Liver (tissue), 9 donors: Measurements from ENCODE around the gene DGCR2. TPM values are rescaled to one million over a fixed set of nuclear protein-coding genes. Genes with fewer than 3 reads are reported as not detected.

Source experiments
- DNase-seq: peaks from one replicate; pipeline ENCODE4 v3.0.0-alpha.2; 2017; ENCODE audit warnings: low spot score
- H3K27ac ChIP-seq, 2 donors: one replicate each; pipeline ENCODE4 v1.7.0; 2013; ENCODE audit warnings: inconsistent platforms in 2 of 2, low read length in 2 of 2, control low read depth in 1 of 2, low read depth in 1 of 2, mild to moderate bottlenecking in 1 of 2
- H3K27me3 ChIP-seq, 4 donors: one replicate each; pipeline versions ENCODE4 v1.6.1 to v1.7.0; 2013; ENCODE audit warnings: low read length in 3 of 4, inconsistent platforms in 1 of 4, mild to moderate bottlenecking in 1 of 4, moderate library complexity in 1 of 4; ENCODE audit not compliant: control insufficient read depth in 4 of 4, insufficient read depth in 4 of 4
- H3K36me3 ChIP-seq, 4 donors: one replicate each; pipeline versions ENCODE4 v1.6.1 to v1.7.0; 2013; ENCODE audit warnings: low read length in 3 of 4, mild to moderate bottlenecking in 3 of 4, low read depth in 1 of 4, moderate library complexity in 1 of 4; ENCODE audit not compliant: control insufficient read depth in 4 of 4, insufficient read depth in 3 of 4
- H3K4me1 ChIP-seq, 4 donors: one replicate each; pipeline versions ENCODE4 v1.6.1 to v1.7.0; 2013; ENCODE audit warnings: low read length in 3 of 4, mild to moderate bottlenecking in 3 of 4, moderate library complexity in 1 of 4; ENCODE audit not compliant: control insufficient read depth in 4 of 4, insufficient read depth in 4 of 4
- H3K4me3 ChIP-seq, 3 donors: one replicate each; pipeline versions ENCODE4 v1.6.1 to v1.7.0; 2013; ENCODE audit warnings: low read length in 3 of 3, control low read depth in 1 of 3, low read depth in 1 of 3, mild to moderate bottlenecking in 1 of 3
- H3K9ac ChIP-seq, 2 donors: one replicate each; pipeline ENCODE4 v1.7.0; 2013; ENCODE audit warnings: low read length in 2 of 2, mild to moderate bottlenecking in 2 of 2, moderate library complexity in 2 of 2, control low read depth in 1 of 2, low read depth in 1 of 2
- H3K9me3 ChIP-seq, 4 donors: one replicate each; pipeline versions ENCODE4 v1.6.1 to v1.7.0; 2013; ENCODE audit warnings: low read length in 3 of 4; ENCODE audit not compliant: control insufficient read depth in 4 of 4
- CTCF ChIP-seq: fragments of 150-350 bp; IDR thresholded peaks from 2 replicates; pipeline ENCODE4 v1.5.1; 2017; ENCODE audit warnings: improper control_type of control experiment, low read depth, low read length; ENCODE audit not compliant: missing input control
- HNF4A ChIP-seq, 2 donors: conservative IDR thresholded peaks; 2 replicates each; pipeline ENCODE4 v1.6.1; 2016; ENCODE audit warnings: antibody characterized with exemption in 2 of 2, mild to moderate bottlenecking in 2 of 2
- RAD21 ChIP-seq, 2 donors: IDR thresholded peaks; 2 replicates each; pipeline ENCODE4 v1.6.1; 2016; ENCODE audit warnings: antibody characterized with exemption in 2 of 2, mild to moderate bottlenecking in 2 of 2
- RXRA ChIP-seq, 2 donors: IDR thresholded peaks; 2 replicates each; pipeline ENCODE4 v1.6.1; 2017 to 2018; ENCODE audit warnings: antibody characterized with exemption in 2 of 2, mild to moderate bottlenecking in 1 of 2
- SP1 ChIP-seq: IDR thresholded peaks from 2 replicates; pipeline ENCODE4 v1.6.1; 2018; ENCODE audit warnings: antibody characterized with exemption, mild to moderate bottlenecking
- TAF1 ChIP-seq: conservative IDR thresholded peaks from 2 replicates; pipeline ENCODE4 v1.6.1; 2016; ENCODE audit warnings: antibody characterized with exemption, mild to moderate bottlenecking
- YY1 ChIP-seq: IDR thresholded peaks from 2 replicates; pipeline ENCODE4 v1.6.1; 2016; ENCODE audit warnings: antibody characterized with exemption, mild to moderate bottlenecking
- WGBS: extraction: QIAGEN DNeasy Blood & Tissue Kit; methylation state at CpG from one replicate; pipeline ENCODE4 v1.1.7; 2013; 5-methylcytosine and 5-hydroxymethylcytosine counted together
- polyA plus RNA-seq, 2 donors: library from polyadenylated mRNA; stranded (reverse) in 1 of 2; unstranded in 1 of 2; fragments of 200-250 nt in 1 of 2; fragments of >200 nt in 1 of 2; fragmentation: Nextera tagmentation in 1 of 2; extraction: Ambion mirVana in 1 of 2; gene quantifications; one replicate each; pipeline versions ENCODE4 v1.2.1 to v1.2.3, GENCODE V29; 2013 to 2015
- total RNA-seq, 2 donors: library from RNA; depleted of rRNA; stranded (reverse); fragments of >200 nt; gene quantifications; one replicate each; pipeline ENCODE4 v1.2.3, GENCODE V29; 2014
- TF ChIP-seq, protein P1 (sequence below): IDR thresholded peaks from 2 replicates; pipeline ENCODE4 v1.6.1; 2016; ENCODE audit warnings: antibody characterized with exemption
- TF ChIP-seq, protein P2 (sequence below): IDR thresholded peaks from 2 replicates; pipeline ENCODE4 v1.6.1; 2016; ENCODE audit warnings: antibody characterized with exemption
- TF ChIP-seq, protein P3 (sequence below): IDR thresholded peaks from 2 replicates; pipeline ENCODE4 v1.6.1; 2016; ENCODE audit warnings: antibody characterized with exemption
- donor health status: healthy.
- donor health status: healthy.
- donor health status: healthy.
- donor health status: healthy.
- donor health status: healthy.

DGCR2 gene
- total and polyA plus RNA-seq, 4 donors = 11.2 to 30.0 (median 21.1) TPM

DNA sequence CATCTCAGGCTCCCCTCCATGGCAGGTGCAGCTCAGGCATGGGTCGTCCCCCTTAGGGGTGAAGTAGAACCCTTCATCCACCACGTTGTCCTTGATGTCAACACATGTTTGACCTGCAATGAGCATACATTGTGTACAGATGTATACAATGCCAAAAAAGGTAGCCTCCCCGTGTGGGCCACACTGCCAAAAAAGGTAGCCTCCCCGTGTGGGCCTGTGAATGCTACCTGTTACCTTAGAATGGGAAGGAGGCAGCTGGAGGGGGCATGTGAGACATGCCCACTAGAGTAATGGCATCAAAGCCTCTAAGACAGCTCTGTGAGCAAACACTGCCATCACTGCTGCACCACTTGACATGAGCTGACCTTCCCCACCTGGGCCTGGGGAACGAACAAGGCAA lies 73.7 kb downstream of the DGCR2 start (continued):
- TF ChIP-seq, protein P1, sequence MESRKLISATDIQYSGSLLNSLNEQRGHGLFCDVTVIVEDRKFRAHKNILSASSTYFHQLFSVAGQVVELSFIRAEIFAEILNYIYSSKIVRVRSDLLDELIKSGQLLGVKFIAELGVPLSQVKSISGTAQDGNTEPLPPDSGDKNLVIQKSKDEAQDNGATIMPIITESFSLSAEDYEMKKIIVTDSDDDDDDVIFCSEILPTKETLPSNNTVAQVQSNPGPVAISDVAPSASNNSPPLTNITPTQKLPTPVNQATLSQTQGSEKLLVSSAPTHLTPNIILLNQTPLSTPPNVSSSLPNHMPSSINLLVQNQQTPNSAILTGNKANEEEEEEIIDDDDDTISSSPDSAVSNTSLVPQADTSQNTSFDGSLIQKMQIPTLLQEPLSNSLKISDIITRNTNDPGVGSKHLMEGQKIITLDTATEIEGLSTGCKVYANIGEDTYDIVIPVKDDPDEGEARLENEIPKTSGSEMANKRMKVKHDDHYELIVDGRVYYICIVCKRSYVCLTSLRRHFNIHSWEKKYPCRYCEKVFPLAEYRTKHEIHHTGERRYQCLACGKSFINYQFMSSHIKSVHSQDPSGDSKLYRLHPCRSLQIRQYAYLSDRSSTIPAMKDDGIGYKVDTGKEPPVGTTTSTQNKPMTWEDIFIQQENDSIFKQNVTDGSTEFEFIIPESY = no peak
- no peak for TF ChIP-seq YY1
- no peak for TF ChIP-seq SP1
- no peak for TF ChIP-seq HNF4A (conservative IDR thresholded peaks at IDR 0.05)

DNA sequence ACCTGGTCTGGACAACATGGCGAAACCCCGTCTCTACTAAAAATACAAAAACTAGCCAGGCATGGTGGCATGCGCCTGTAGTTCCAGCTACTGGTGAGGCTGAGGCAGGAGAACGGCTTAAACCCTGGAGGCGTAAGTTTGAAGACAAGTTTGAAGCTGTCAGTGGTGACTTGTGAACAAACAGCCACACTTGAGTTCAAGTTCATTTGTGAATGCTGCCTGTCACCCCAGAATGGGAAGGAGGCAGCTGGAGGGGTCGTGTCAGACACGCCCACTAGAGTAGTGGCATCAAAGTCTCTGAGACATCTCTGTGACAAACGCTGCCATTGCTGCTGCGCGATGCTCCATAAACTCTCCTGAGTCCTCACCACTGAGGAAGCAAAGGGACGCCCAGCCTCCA lies 74.2 kb downstream of the DGCR2 start:
- no peak overlapping the region for H3K27ac ChIP-seq
- DNase-seq = no peak
- TF ChIP-seq, protein P1 = no peak
- TF ChIP-seq, protein P2, sequence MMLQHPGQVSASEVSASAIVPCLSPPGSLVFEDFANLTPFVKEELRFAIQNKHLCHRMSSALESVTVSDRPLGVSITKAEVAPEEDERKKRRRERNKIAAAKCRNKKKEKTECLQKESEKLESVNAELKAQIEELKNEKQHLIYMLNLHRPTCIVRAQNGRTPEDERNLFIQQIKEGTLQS = no peak
- TF ChIP-seq, protein P3, sequence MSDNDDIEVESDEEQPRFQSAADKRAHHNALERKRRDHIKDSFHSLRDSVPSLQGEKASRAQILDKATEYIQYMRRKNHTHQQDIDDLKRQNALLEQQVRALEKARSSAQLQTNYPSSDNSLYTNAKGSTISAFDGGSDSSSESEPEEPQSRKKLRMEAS = no peak
- TF ChIP-seq CTCF = no peak
- no peak for TF ChIP-seq RAD21 (IDR thresholded peaks at IDR 0.05)
- H3K9ac ChIP-seq = no peak overlapping the region
- no peak overlapping the region for H3K4me3 ChIP-seq
- no peaks in the 10 kb centered on the region for H3K9me3 ChIP-seq
- no peaks in the 10 kb centered on the region for H3K4me1 ChIP-seq
- H3K36me3 ChIP-seq = peaks cover 7 to 67% (median 57%) of the 10 kb centered on the region in 4 donors
- 96% methylated on average over 11 of the region's 11 CpGs for WGBS
- no peaks in the 10 kb centered on the region for H3K27me3 ChIP-seq

DNA sequence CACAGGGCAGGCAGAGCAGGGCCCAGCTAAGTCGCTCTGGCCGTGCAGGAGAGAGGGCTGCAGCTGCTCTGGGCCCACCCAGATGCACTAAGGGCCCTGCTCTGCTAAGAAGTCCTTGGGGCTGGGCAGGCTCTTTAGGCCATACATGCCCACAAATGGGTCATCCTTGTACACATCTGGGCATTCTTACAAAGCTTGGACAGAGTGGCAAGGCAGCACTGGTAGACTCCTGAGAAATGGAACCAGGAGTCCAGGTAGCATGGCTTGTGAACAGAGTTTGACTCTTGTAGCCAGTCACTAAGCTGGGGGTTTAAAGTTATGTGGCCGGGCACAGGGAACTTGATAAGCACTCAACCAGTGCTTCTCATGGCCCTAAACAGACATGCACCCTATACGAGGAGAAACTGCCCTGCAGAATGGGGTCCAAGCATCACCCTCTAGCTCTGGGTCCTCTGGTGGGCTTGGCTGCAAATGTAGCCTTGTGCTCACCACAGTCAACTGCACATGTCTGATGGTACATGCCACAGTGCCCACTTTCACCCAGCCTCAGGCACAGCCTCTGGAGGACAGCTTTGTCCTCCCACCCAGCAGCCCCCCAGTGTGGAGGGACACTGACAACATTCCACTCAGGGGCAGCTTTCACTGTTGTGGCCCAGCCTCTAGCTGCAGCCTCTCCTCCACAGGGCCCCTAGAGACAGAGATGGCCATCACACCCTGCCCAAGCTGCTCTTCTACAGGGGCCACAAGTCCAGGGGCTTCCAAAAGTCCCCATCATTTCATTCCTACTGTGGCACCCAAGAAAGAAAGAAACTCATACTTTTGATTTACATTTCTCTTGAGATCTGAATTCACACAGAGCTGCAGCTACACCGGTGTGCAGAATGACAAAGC lies 75.2 kb downstream of the DGCR2 start:
- no peak for DNase-seq
- no peak overlapping the region for H3K27ac ChIP-seq
- no peak overlapping the region for H3K4me3 ChIP-seq
- no peaks in the 10 kb centered on the region for H3K9me3 ChIP-seq
- WGBS = 99% methylated on average over 5 of the region's 5 CpGs
- peaks cover 14 to 73% (median 60%) of the 10 kb centered on the region in 4 donors for H3K36me3 ChIP-seq
- no peaks in the 10 kb centered on the region for H3K27me3 ChIP-seq
- TF ChIP-seq, protein P2 = no peak
- TF ChIP-seq TAF1 (no peak), SP1 (no peak), RXRA (IDR thresholded peaks at IDR 0.05) (no peak)
- no peak overlapping the region for H3K9ac ChIP-seq
- no peaks in the 10 kb centered on the region for H3K4me1 ChIP-seq
